ENCODE data around the gene SERINC5. TPM values are rescaled to one million over a fixed set of nuclear protein-coding genes. Genes with fewer than 3 reads are reported as not detected.

The SERINC5 gene
- total and polyA plus RNA-seq, 2 of the 4 experiments (the other 2 are of a cell fraction) = 5.0 to 8.1 TPM

- H2BK15ac ChIP-seq (ENCODE audit: low read depth, low read length) = no peak overlapping the region
- ATAC-seq (ENCODE audit: low read depth) = no peak
- no peak overlapping the region for H3K14ac ChIP-seq (replicated peaks; ENCODE audit: low read depth, low read length)
- no peak overlapping the region for H3K56ac ChIP-seq (ENCODE audit: extremely low read depth, insufficient read depth, low read length)
- no peak overlapping the region for H3K4me3 ChIP-seq (ENCODE audit: insufficient read depth, low read depth, low read length)
- dilution Hi-C loops (cut with HindIII; ENCODE audit: low sequenced_read_pairs, unreplicated experiment) (no loop called here), in situ Hi-C loops (cut with MboI; ENCODE audit: low sequenced_read_pairs) (no loop called here), intact Hi-C loops (cut with micrococcal nuclease) (no loop called here)
- H3K9me3 ChIP-seq (ENCODE audit: control insufficient read depth, insufficient read depth, low read length) = no peaks in the 10 kb centered on the region
- no peak overlapping the region for H2AK9ac ChIP-seq (replicated peaks; ENCODE audit: low read depth, low read length, poor library complexity)
- no peaks in the 10 kb centered on the region for H3K27me3 ChIP-seq (ENCODE audit: control insufficient read depth, insufficient read depth, low read length)
- H3K27ac ChIP-seq (ENCODE audit: insufficient read depth, low read length) = no peak overlapping the region
- no peak overlapping the region for H3K23ac ChIP-seq (ENCODE audit: low read depth, low read length)
- TF ChIP-seq RFX5 (IDR thresholded peaks at IDR 0.05; ENCODE audit: low read depth, low read length) = no peak
- no peak for TF ChIP-seq MXI1 (IDR thresholded peaks at IDR 0.05; ENCODE audit: borderline replicate concordance, low read depth, low read length)
- TF ChIP-seq CTCF (conservative IDR thresholded peaks at IDR 0.05; ENCODE audit: low read depth, low read length) = no peak
- TF ChIP-seq RCOR1 (IDR thresholded peaks at IDR 0.05; ENCODE audit: insufficient replicate concordance, low read length) = no peak
- TF ChIP-seq BHLHE40 (IDR thresholded peaks at IDR 0.05; ENCODE audit: low read depth, low read length) = no peak
- TF ChIP-seq ELK1 (IDR thresholded peaks at IDR 0.05; ENCODE audit: borderline replicate concordance, low read depth, low read length) = no peak
- no peak for TF ChIP-seq CEBPB (IDR thresholded peaks at IDR 0.05; ENCODE audit: low read depth, low read length)
- no peak for TF ChIP-seq MAZ (IDR thresholded peaks at IDR 0.05; ENCODE audit: borderline replicate concordance, low read depth, low read length)
- no peak for TF ChIP-seq RAD21 (IDR thresholded peaks at IDR 0.05; ENCODE audit: low read length)
- no peak for TF ChIP-seq CHD1 (IDR thresholded peaks at IDR 0.05; ENCODE audit: low read depth, low read length)
- no peak for TF ChIP-seq MAFK (IDR thresholded peaks at IDR 0.05; ENCODE audit: low read depth, low read length)
- no peak for TF ChIP-seq FOS (IDR thresholded peaks at IDR 0.05; ENCODE audit: low read depth, low read length)
- no peak for TF ChIP-seq USF2 (IDR thresholded peaks at IDR 0.05; ENCODE audit: low read depth, low read length)
- TF ChIP-seq NFE2L2 (IDR thresholded peaks at IDR 0.05; ENCODE audit: low read depth, low read length) = no peak
- TF ChIP-seq SMC3 (IDR thresholded peaks at IDR 0.05; ENCODE audit: low read depth, low read length) = no peak
- TF ChIP-seq POLR2A (IDR thresholded peaks at IDR 0.05; ENCODE audit: low read depth, low read length) = no peak
- H3K36me3 ChIP-seq (ENCODE audit: control insufficient read depth, insufficient read depth, low read length) = no peaks in the 10 kb centered on the region
- no peak overlapping the region for H3K4ac ChIP-seq (ENCODE audit: low read depth, low read length)
- POLR2A ChIA-PET (ENCODE audit: unreplicated experiment) = no interaction called here
- H2BK20ac ChIP-seq (ENCODE audit: low read depth, low read length) = no peak overlapping the region
- 87% methylated on average over 3 of the region's 9 CpGs; no CpG with 5 or more reads in 1 of the 2 experiments for WGBS, 2 experiments (ENCODE audit: extremely low coverage in 2 of 2, insufficient read length in 1 of 2)
- CTCF ChIA-PET = no interaction called here
- H3K4me2 ChIP-seq (ENCODE audit: low read depth, low read length) = no peak overlapping the region
- H2AK5ac ChIP-seq (ENCODE audit: low read depth, low read length) = no peak overlapping the region
- no peaks in the 10 kb centered on the region for H4K20me1 ChIP-seq (ENCODE audit: insufficient read depth, low read length)
- BruUV-seq (replicated peaks) = no TSS peak
- H2BK120ac ChIP-seq (ENCODE audit: low read depth, low read length) = no peak overlapping the region
- no peak for DNase-seq
- no peak overlapping the region for H4K5ac ChIP-seq (ENCODE audit: low read depth, low read length)
- no peak overlapping the region for H3K9ac ChIP-seq (ENCODE audit: low read depth, low read length)
- no peak overlapping the region for H2AFZ ChIP-seq (replicated peaks; ENCODE audit: low read length, poor library complexity)
- H3K79me1 ChIP-seq (ENCODE audit: low read depth in 1 of 2, low read length in 2 of 2) = peaks cover 0 to 6% of the 10 kb centered on the region in 2 experiments; a peak in 2 of 4 replicates
- H4K91ac ChIP-seq (ENCODE audit: insufficient read depth, low read depth, low read length) = no peak overlapping the region
- H3K18ac ChIP-seq (ENCODE audit: low read depth, low read length) = no peak overlapping the region
- H3K4me1 ChIP-seq (ENCODE audit: control insufficient read depth, insufficient read depth, low read length) = no peaks in the 10 kb centered on the region
- peaks cover 9% of the 10 kb centered on the region; the same call in 1 of the 2 replicates for H3K9me1 ChIP-seq (ENCODE audit: insufficient read depth, low read length)
- no peak overlapping the region for H2BK5ac ChIP-seq (ENCODE audit: low read depth, low read length, poor library complexity, severe bottlenecking)
- H4K8ac ChIP-seq (ENCODE audit: low read depth in 2 of 2, low read length in 2 of 2) = no peak overlapping the region
Measured at GRCh38 chr5:80223561-80223960, 32.3 kb downstream of the SERINC5 start.
